SU-DHL-6 (cell line): ENCODE results near the gene MC1R.

Experiments used
- H2AFZ ChIP-seq: fragments of 200-600 bp; sonication (generic); 2 replicates; pipeline ENCODE4 v1.6.1; 2014; ENCODE audit warnings: low read depth, mild to moderate bottlenecking, moderate library complexity, mixed read lengths, antibody characterized with exemption, low read length; ENCODE audit not compliant: severe bottlenecking
- H3F3A ChIP-seq: fragments of 200-600 bp; shearing (Covaris generic); 2 replicates; pipeline ENCODE4 v1.6.0; 2016; ENCODE audit warnings: antibody characterized with exemption, mild to moderate bottlenecking; ENCODE audit not compliant: insufficient read depth
- H3K27ac ChIP-seq: fragments of 200-600 bp; sonication (generic); 2 replicates; pipeline ENCODE4 v1.5.1; 2016; ENCODE audit warnings: low read depth, mild to moderate bottlenecking, low read length, moderate library complexity, mixed read lengths
- H3K27me3 ChIP-seq: fragments of 200-600 bp; sonication (generic), shearing (Covaris generic); 2 replicates; pipeline ENCODE4 v1.6.0; 2014; ENCODE audit warnings: mild to moderate bottlenecking, low read length
- H3K36me3 ChIP-seq: fragments of 200-600 bp; sonication (generic); 2 replicates; pipeline ENCODE4 v1.6.1; 2014; ENCODE audit warnings: mild to moderate bottlenecking, low read length, mixed read lengths
- H3K4me2 ChIP-seq: fragments of 300-600, 200-600 bp; shearing (Covaris generic), sonication (generic); 2 replicates; pipeline ENCODE4 v1.6.0; 2014; ENCODE audit warnings: low read length, low read depth, mild to moderate bottlenecking; ENCODE audit not compliant: poor library complexity, severe bottlenecking
- H3K4me3 ChIP-seq: fragments of 200-600 bp; sonication (generic); 2 replicates; pipeline ENCODE4 v1.5.1; 2014; ENCODE audit warnings: antibody characterized with exemption, low read length, mild to moderate bottlenecking, mixed read lengths; ENCODE audit not compliant: insufficient read depth, poor library complexity, severe bottlenecking
- H3K79me2 ChIP-seq: fragments of 200-600 bp; sonication (generic); 2 replicates; pipeline ENCODE4 v1.6.1; 2014; ENCODE audit warnings: mild to moderate bottlenecking, low read length, moderate library complexity; ENCODE audit not compliant: insufficient read depth
- H3K9ac ChIP-seq: fragments of 200-600 bp; sonication (generic); 2 replicates; pipeline ENCODE4 v1.7.0; 2014; ENCODE audit warnings: mild to moderate bottlenecking, low read length
- H3K9me2 ChIP-seq: fragments of 200-600 bp; sonication (generic); replicated peaks from 2 replicates; pipeline ENCODE4 v1.6.1; 2014; ENCODE audit warnings: low read length; ENCODE audit not compliant: insufficient read depth
- H3K9me3 ChIP-seq: fragments of 200-600 bp; sonication (generic); 2 replicates; pipeline ENCODE4 v1.6.1; 2014; ENCODE audit warnings: low read length, mixed read lengths; ENCODE audit not compliant: insufficient read depth
- H4K20me1 ChIP-seq: fragments of 200-600 bp; sonication (generic); 2 replicates; pipeline ENCODE4 v1.6.1; 2014; ENCODE audit warnings: low read depth, mild to moderate bottlenecking, antibody characterized with exemption, low read length, moderate library complexity, mixed read lengths
- EZH2phosphoT487 ChIP-seq: fragments of 200-600 bp; sonication (generic), shearing (Covaris generic); conservative IDR thresholded peaks from 2 replicates; pipeline ENCODE4 v1.6.1; 2018; ENCODE audit warnings: mild to moderate bottlenecking, antibody characterized with exemption, low read length, moderate library complexity, mixed read lengths
- TF ChIP-seq, protein P1 (sequence below): fragments of 200-600 bp; sonication (generic); IDR thresholded peaks from one replicate; pipeline ENCODE4 v1.5.1; 2017; ENCODE audit warnings: antibody characterized with exemption, mild to moderate bottlenecking, low read length, moderate library complexity; ENCODE audit not compliant: insufficient read depth, poor library complexity, severe bottlenecking

The MC1R gene

DNA sequence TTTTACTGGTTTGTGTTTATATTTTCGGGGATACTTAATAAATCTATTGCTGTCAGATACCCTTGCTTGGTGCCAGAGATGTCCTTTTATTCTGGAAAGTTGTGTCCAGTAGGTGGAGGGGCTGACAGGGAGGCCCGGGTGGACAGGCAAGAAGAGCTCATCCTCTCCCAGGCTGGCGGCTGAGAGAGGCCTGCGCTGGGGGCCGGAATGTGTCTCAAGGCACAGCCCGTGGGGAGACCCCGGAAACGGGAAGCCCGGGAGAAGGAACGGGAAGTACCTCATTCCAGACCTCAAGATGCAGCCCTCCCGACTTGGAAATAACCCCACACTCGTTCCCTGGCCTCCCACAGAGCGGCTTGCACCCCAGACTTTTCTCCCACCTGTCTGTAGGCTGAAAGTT lies 17.4 kb downstream of the MC1R start:
- Histone ChIP-seq H3K27ac (no peak overlapping the region), H3K79me2 (no peaks in the 10 kb centered on the region), H3K9me2 (no peaks in the 10 kb centered on the region), H4K20me1 (no peaks in the 10 kb centered on the region), H3K4me3 (no peak overlapping the region), H2AFZ (no peak overlapping the region), H3K36me3 (no peaks in the 10 kb centered on the region), H3K4me2 (no peak overlapping the region), H3F3A (no peaks in the 10 kb centered on the region), H3K9ac (no peak overlapping the region), H3K27me3 (no peaks in the 10 kb centered on the region), H3K9me3 (no peaks in the 10 kb centered on the region)
- no peak for TF ChIP-seq EZH2phosphoT487

DNA sequence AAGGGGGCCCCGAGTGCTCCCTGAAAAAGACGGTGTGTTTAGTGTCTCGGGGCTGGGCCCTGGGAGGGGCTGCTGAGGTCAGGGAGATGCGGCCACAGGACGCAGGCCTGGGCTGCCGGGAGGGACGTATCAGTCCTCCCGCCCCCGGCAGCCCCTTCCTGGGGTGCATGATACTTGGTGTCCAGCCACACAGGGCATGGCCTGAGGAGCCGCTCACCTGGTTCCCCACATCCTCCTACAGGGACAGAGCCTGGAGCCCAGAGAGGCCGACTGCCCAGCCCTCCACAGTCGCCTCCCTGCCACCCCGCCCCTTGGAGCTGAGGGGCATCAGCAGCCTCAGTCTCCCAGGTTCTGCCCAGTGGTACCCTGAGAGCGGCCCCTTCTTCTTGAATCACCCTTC lies 17.8 kb downstream of the MC1R start:
- Histone ChIP-seq H3K4me2 (no peak overlapping the region), H3K9ac (no peak overlapping the region), H3F3A (no peaks in the 10 kb centered on the region), H3K79me2 (no peaks in the 10 kb centered on the region), H3K4me3 (no peak overlapping the region), H3K36me3 (no peaks in the 10 kb centered on the region), H3K27me3 (no peaks in the 10 kb centered on the region), H2AFZ (no peak overlapping the region), H4K20me1 (no peaks in the 10 kb centered on the region), H3K9me2 (no peaks in the 10 kb centered on the region), H3K27ac (no peak overlapping the region), H3K9me3 (no peaks in the 10 kb centered on the region)
- TF ChIP-seq, protein P1, sequence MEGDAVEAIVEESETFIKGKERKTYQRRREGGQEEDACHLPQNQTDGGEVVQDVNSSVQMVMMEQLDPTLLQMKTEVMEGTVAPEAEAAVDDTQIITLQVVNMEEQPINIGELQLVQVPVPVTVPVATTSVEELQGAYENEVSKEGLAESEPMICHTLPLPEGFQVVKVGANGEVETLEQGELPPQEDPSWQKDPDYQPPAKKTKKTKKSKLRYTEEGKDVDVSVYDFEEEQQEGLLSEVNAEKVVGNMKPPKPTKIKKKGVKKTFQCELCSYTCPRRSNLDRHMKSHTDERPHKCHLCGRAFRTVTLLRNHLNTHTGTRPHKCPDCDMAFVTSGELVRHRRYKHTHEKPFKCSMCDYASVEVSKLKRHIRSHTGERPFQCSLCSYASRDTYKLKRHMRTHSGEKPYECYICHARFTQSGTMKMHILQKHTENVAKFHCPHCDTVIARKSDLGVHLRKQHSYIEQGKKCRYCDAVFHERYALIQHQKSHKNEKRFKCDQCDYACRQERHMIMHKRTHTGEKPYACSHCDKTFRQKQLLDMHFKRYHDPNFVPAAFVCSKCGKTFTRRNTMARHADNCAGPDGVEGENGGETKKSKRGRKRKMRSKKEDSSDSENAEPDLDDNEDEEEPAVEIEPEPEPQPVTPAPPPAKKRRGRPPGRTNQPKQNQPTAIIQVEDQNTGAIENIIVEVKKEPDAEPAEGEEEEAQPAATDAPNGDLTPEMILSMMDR = no peak
- no peak for TF ChIP-seq EZH2phosphoT487

DNA sequence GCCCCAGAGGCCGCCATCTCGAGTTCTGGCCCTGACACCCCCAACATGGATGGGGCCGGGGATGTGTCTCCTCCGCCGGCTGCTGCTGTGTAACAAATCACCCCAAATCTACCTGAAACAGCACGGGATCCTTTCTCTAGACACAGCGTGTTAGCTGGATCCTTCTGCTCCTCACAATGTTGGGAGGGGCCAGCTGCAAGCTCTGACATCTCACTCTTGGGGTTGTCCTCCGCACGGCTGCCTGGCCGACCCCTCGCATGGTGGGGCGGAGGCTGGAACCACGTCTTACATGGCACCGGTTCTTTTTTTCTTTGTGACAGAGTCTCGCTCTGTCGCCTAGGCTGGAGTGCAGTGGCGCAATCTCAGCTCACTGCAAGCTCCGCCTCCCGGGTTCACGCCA lies 18.3 kb downstream of the MC1R start:
- H3K4me2 ChIP-seq = no peak overlapping the region
- H3K9me2 ChIP-seq = no peaks in the 10 kb centered on the region
- no peak overlapping the region for H2AFZ ChIP-seq
- H3K27me3 ChIP-seq = no peaks in the 10 kb centered on the region
- H3K27ac ChIP-seq = no peak overlapping the region
- no peaks in the 10 kb centered on the region for H3K79me2 ChIP-seq
- no peak overlapping the region for H3K9ac ChIP-seq
- no peaks in the 10 kb centered on the region for H3K9me3 ChIP-seq
- H3F3A ChIP-seq = no peaks in the 10 kb centered on the region
- H4K20me1 ChIP-seq = no peaks in the 10 kb centered on the region
- TF ChIP-seq EZH2phosphoT487 = no peak
- TF ChIP-seq, protein P1 = no peak
- H3K4me3 ChIP-seq = no peak overlapping the region
- H3K36me3 ChIP-seq = no peaks in the 10 kb centered on the region

DNA sequence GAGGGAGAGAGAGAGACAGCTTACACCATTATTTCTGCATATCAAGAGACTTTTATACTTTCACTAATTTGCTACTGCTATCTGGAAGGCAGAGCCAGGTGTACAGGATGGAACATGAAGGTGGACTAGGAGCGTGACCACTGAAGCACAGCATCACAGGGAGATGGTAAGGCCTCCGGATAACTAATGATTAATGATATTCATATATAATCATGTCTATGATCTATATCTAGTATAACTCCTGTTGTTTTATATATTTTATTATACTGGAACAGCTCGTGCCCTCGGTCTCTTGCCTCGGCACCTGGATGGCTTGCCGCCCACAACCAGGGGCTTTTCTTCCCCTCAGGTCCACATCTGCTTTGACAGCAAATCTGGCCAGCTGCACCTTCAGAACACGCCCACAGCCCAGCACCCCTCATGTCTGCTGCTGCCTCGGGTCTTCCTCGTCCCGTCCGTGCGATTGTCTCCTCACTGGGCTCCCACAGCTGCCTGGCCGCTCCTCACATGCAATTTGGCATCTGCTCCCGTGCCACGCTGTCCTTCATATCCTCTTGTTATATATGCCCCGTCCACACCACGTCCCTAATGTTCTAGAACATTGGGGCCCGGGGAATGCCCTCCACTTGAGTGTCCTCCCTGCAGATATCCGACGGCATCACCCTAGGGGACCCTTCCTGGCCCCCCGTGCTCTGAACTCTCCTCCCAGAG lies 19.7 kb downstream of the MC1R start:
- Histone ChIP-seq H3K27ac (no peak overlapping the region), H3F3A (no peaks in the 10 kb centered on the region), H3K9me2 (no peaks in the 10 kb centered on the region), H3K4me3 (no peak overlapping the region), H3K36me3 (no peaks in the 10 kb centered on the region), H3K27me3 (no peaks in the 10 kb centered on the region), H4K20me1 (no peaks in the 10 kb centered on the region), H3K79me2 (no peaks in the 10 kb centered on the region), H3K4me2 (no peak overlapping the region), H3K9me3 (no peaks in the 10 kb centered on the region), H2AFZ (no peak overlapping the region), H3K9ac (no peak overlapping the region)
- TF ChIP-seq, protein P1 = no peak
- TF ChIP-seq EZH2phosphoT487 = no peak
